ENCODE measurements around the gene SMARCA4.

DNA sequence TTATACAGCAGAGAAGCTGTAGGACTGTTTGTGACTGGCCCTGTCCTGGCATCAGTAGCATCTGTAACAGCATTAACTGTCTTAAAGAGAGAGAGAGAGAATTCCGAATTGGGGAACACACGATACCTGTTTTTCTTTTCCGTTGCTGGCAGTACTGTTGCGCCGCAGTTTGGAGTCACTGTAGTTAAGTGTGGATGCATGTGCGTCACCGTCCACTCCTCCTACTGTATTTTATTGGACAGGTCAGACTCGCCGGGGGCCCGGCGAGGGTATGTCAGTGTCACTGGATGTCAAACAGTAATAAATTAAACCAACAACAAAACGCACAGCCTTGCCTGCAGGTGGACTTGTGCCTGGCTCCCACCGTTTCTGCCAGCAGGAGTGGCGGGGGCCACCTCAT is 101.1 kb downstream of the SMARCA4 start:
- no peak for TF ChIP-seq GATA2 (IDR thresholded peaks at IDR 0.05; ENCODE audit: low read depth, low read length)
- no peak for TF ChIP-seq GATA3 (IDR thresholded peaks at IDR 0.05; ENCODE audit: low read depth, low read length)

Measured in SH-SY5Y (cell line).